SH-SY5Y (cell line): Measurements from ENCODE around the gene MRTO4.

Source experiments
- GATA2 ChIP-seq: IDR thresholded peaks from 2 replicates; pipeline ENCODE4 v1.6.1; 2011; ENCODE audit warnings: mild to moderate bottlenecking, low read depth, low read length
- GATA3 ChIP-seq: IDR thresholded peaks from 2 replicates; pipeline ENCODE4 v1.6.1; 2011; ENCODE audit warnings: low read depth, mild to moderate bottlenecking, low read length, moderate library complexity

DNA sequence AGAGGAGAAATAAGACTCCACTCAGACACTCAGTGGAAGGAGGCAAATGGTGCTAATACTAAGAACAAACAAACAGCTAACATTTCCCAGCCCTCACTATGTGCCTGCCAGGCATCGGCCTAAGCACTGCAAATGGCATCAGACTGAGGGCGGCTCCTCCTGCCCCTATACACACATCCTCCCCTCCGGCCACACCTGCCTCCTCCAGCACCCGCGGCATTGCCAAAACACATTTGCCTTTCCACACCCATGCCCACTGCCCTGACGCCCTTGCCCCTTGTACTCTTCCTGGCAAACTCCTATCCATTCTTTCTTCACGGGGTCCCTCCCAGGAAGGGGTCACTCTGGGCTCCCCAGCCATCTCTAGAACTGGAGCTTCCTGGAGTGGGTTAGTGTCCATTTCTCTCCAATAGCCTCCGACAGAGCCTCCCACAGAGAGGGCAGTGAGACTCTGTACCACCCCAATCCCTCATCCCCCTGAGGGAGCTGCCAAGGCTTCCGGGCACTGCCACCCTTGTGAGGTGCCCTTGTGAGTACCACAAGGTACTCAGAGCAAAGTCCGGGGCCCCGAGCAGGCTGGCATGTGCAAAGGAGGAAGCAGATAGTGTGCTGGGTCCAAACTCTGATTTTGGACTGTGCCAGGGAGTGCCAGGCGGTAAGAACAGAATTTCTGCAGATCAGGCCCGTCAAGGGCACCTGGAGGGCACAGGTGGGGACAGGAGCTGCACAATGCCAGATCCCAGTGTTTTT is 36.0 kb downstream of the MRTO4 start:
- no peak for TF ChIP-seq GATA2
- TF ChIP-seq GATA3 = no peak
